PFSK-1 (cell line): ENCODE measurements around the gene FAF2.

Source experiments
- FOXP2 ChIP-seq: optimal IDR thresholded peaks from 2 replicates; pipeline ENCODE3; 2011; ENCODE audit warnings: borderline replicate concordance, control low read depth, inconsistent platforms; ENCODE audit not compliant: insufficient read depth; ENCODE audit errors: extremely low read length, extremely low read depth
- POLR2AphosphoS5 ChIP-seq: IDR thresholded peaks from 2 replicates; pipeline ENCODE4 v1.6.1; 2012; ENCODE audit warnings: low read depth, mild to moderate bottlenecking, control low read depth, low read length, moderate library complexity
- SIN3A ChIP-seq: IDR thresholded peaks from 2 replicates; pipeline ENCODE4 v1.6.1; 2012; ENCODE audit warnings: mild to moderate bottlenecking, low read length, moderate library complexity, borderline replicate concordance; ENCODE audit not compliant: insufficient read depth
- TAF1 ChIP-seq: IDR thresholded peaks from 2 replicates; pipeline ENCODE4 v1.6.1; 2012; ENCODE audit warnings: low read length, control low read depth, borderline replicate concordance; ENCODE audit not compliant: insufficient read depth
- TF ChIP-seq, protein P1 (sequence below), 2 experiments: IDR thresholded peaks; 2 replicates each; pipeline versions ENCODE4 v1.6.1 to v1.8.0; 2011 to 2012; ENCODE audit warnings: low read depth in 2 of 2, low read length in 2 of 2, control low read depth in 1 of 2, inconsistent platforms in 1 of 2, mild to moderate bottlenecking in 1 of 2, moderate library complexity in 1 of 2; ENCODE audit not compliant: insufficient read depth in 1 of 2

FAF2 gene

DNA sequence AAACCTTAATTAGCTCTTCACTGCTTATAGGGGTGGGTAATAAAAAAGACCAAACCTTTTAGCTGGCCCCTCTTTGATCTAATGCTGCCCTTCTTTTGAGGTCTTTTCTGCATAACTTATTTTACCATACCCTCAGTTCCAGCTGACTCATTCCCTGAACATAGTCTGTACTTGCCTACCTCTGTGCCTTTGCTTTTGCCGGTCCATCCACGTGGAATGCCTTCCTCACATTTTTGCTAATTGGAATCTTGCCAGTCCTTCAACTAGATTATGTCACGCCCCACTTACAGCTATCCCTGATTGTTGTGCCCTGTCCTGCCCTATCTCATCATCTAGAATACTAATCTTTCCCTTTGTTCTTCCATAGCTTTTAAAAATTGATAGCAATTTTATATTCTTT is 44.2 kb downstream of the FAF2 start:
- TF ChIP-seq SIN3A (no peak), POLR2AphosphoS5 (no peak), FOXP2 (no peak), TAF1 (no peak)
- TF ChIP-seq, protein P1, sequence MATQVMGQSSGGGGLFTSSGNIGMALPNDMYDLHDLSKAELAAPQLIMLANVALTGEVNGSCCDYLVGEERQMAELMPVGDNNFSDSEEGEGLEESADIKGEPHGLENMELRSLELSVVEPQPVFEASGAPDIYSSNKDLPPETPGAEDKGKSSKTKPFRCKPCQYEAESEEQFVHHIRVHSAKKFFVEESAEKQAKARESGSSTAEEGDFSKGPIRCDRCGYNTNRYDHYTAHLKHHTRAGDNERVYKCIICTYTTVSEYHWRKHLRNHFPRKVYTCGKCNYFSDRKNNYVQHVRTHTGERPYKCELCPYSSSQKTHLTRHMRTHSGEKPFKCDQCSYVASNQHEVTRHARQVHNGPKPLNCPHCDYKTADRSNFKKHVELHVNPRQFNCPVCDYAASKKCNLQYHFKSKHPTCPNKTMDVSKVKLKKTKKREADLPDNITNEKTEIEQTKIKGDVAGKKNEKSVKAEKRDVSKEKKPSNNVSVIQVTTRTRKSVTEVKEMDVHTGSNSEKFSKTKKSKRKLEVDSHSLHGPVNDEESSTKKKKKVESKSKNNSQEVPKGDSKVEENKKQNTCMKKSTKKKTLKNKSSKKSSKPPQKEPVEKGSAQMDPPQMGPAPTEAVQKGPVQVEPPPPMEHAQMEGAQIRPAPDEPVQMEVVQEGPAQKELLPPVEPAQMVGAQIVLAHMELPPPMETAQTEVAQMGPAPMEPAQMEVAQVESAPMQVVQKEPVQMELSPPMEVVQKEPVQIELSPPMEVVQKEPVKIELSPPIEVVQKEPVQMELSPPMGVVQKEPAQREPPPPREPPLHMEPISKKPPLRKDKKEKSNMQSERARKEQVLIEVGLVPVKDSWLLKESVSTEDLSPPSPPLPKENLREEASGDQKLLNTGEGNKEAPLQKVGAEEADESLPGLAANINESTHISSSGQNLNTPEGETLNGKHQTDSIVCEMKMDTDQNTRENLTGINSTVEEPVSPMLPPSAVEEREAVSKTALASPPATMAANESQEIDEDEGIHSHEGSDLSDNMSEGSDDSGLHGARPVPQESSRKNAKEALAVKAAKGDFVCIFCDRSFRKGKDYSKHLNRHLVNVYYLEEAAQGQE (IDR thresholded peaks at IDR 0.05; ENCODE audit: insufficient read depth in 1 of 2, low read depth in 2 of 2, low read length in 2 of 2): no peak

DNA sequence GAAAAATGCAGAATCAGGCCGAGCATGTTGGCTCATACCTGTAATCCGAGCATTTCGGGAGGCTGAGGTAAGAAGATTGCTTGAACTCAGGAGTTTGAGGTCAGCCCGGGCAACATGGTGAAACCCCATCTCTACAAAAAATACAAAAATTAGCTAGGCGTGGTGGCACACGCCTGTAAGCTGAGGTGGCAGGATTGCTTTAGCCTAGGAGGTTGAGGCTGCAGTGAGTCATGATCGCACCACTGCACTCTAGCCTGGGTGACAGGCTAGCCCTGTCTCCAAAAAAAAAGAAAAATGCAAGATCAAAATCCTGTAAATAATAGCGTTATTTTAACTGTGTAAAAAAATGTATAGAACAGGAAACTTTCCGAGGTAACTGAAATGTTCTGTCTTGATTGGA is 49.7 kb downstream of the FAF2 start:
- TF ChIP-seq, protein P1 (IDR thresholded peaks at IDR 0.05; ENCODE audit: insufficient read depth in 1 of 2, low read depth in 2 of 2, low read length in 2 of 2): no peak
- TF ChIP-seq SIN3A (no peak), POLR2AphosphoS5 (no peak), TAF1 (no peak), FOXP2 (no peak)

DNA sequence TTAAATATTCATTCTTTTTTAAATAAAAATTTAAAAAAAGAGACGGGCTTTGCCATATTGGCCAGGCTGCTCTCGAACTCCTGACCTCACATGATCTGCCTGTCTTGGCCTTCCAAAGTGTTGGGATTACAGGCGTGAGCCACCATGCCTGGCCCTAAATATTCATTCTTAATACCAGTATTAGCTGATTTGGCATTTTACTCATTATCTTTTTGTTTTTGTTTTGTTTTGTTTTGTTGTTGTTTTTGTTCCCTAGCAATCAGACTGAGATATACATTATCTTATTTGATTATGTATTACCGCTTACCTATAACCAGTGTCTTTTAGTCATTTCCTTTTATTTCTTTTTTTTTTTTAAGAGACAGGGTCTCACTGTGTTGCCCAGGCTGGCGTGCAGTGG is 51.1 kb downstream of the FAF2 start:
- no peak for TF ChIP-seq FOXP2
- no peak for TF ChIP-seq TAF1
- TF ChIP-seq SIN3A: no peak

DNA sequence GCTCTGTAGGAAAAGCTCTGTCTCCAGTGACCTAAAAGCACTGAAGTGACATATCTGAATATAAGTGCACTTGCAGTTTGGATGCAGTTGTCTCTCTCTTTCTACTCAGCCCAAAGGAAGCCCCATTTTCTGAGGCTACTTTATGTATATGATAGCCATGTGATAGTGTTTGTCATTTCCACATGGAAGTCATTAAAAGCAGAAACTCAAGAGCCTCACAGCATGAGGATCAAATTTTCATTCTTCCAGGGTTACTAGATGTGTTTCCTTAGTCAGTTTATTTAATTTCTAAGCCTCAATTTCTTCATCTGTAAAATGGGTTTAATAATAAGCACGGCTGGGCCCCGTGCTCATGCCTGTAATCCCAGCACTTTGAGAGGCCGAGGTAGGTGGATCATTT is 52.3 kb downstream of the FAF2 start:
- TF ChIP-seq SIN3A (no peak), POLR2AphosphoS5 (no peak), TAF1 (no peak), FOXP2 (no peak)
- TF ChIP-seq, protein P1 (IDR thresholded peaks at IDR 0.05; ENCODE audit: insufficient read depth in 1 of 2, low read depth in 2 of 2, low read length in 2 of 2): no peak

DNA sequence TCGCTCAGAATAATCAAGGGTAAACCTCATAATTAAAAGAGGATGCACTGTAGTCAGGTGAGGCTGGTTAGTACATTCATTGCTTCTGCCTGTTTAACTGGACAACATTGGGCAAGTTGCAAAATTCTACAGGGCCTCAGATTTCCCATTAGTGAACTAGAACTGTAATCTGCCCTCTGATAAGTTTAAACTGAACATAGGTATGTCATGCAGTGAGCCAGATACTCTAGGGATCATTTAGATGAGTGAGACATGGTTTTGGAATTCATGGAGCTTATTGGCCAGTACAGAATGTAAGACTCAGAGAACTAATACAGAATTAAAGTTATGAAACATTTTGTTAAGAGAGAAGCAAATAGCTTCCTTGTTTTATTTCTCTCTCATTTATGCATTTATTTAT is 53.1 kb downstream of the FAF2 start:
- no peak for TF ChIP-seq FOXP2

DNA sequence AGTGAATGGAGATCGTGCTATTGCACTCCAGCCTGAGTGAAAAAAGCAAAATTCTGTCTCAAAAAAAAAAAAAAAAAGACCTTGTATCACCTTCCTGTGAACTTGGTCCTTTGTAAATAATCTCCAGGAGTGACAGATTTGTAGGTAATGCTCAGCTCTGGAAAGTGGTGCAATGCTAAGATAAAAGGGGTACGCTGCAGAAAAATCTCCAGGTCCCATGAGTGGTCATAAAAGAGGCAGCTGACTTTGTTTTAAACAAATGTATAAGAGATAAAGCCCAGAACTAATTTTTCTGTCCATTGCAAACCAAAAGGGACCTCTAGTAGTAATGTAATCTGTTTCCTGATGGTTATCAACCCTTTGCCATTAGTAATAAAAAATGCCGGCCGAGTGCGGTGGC is 55.3 kb downstream of the FAF2 start:
- no peak for TF ChIP-seq SIN3A
- no peak for TF ChIP-seq FOXP2
- TF ChIP-seq POLR2AphosphoS5: no peak
- TF ChIP-seq, protein P1 (IDR thresholded peaks at IDR 0.05; ENCODE audit: insufficient read depth in 1 of 2, low read depth in 2 of 2, low read length in 2 of 2): no peak
